GM18502 (cell line): ENCODE results near the gene NAGLU.
A peak's percentile ranks its signal among the peaks of the same experiment; 100 is the strongest.
"Not testable (repeated sequence)": the region's sequence is repeated elsewhere in the genome, so short reads cannot be mapped to it uniquely, and the experiment has no call there.

Experiments used
- ATAC-seq: cut with Tn5 transposase; IDR thresholded peaks from one replicate; pipeline ENCODE4 v1.9.1; 2021; ENCODE audit warnings: mild to moderate bottlenecking; ENCODE audit not compliant: unreplicated experiment, poor library complexity

NAGLU gene

DNA sequence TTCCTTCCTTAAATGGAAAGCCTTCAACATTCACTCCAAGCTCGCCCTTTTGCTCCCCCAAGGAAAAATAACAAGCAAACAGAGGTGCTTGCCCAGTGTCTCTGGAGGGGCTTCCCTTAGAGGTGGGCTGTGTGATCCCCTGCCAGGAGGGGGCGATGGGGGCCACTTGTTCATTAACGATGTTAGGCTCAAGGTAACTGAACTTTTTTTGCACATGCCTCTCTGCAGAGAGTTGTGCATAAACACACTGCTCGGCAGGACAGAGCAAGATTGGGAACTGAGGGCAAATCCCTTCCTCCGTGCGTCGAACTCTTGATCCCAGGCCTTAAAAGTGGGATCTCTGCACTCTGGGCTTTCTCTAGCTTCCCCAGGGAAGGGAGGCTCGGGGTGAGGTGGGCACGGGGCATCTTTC is 15.5 kb upstream of the NAGLU start:
- ATAC-seq: no peak

- ATAC-seq: no peak
Measured at GRCh38 chr17:42521036-42521435, 15.0 kb upstream of the NAGLU start.

GRCh38 chr17:42521666-42522262 is 14.3 kb upstream of the NAGLU start:
- ATAC-seq: no peak

- no peak for ATAC-seq
Measured at GRCh38 chr17:42522263-42522790, 13.7 kb upstream of the NAGLU start.

- ATAC-seq: no peak
Measured at GRCh38 chr17:42522798-42523278, 13.2 kb upstream of the NAGLU start.

DNA sequence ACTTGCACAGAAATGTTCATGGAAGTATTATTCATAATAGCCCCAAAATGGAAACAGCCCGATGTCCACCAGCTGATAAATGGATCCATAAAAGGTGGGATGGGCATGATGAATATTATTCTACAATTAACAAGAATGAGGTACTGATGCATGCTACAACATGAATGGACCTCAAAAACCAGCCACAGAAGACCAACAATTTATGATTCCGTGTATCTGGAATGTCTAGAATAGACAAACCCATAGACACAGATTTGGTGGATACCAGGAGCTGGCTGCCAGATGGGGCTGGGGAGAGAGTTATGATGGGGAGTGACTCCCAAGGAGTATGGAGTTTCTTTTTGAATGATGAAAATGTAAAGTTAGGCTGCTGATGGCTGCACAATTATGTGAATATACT is 10.8 kb upstream of the NAGLU start:
- no peak for ATAC-seq

- no peak for ATAC-seq
Measured at GRCh38 chr17:42526031-42526444, 10.0 kb upstream of the NAGLU start.

DNA sequence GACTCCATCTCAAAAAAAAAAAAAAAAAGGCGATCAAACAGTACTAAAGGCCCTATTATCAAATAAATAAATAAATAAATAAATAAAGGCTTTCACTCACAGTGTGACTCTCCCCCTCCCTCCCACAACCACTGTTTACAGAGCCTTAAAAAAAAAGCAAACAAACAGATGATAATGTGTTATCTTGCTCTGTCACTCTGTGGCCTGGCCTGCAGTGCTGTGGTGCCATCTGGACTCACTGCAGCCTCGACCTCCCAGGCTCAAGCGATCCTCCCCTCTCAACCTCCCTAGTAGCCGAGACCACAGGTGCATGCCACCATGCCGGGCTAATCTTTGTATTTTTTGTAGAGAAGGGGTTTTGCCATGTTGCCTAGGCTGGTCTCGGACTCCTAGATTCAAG is 8.1 kb upstream of the NAGLU start:
- no peak for ATAC-seq

GRCh38 chr17:42529061-42529460 is 7.0 kb upstream of the NAGLU start:
- no peak for ATAC-seq

DNA sequence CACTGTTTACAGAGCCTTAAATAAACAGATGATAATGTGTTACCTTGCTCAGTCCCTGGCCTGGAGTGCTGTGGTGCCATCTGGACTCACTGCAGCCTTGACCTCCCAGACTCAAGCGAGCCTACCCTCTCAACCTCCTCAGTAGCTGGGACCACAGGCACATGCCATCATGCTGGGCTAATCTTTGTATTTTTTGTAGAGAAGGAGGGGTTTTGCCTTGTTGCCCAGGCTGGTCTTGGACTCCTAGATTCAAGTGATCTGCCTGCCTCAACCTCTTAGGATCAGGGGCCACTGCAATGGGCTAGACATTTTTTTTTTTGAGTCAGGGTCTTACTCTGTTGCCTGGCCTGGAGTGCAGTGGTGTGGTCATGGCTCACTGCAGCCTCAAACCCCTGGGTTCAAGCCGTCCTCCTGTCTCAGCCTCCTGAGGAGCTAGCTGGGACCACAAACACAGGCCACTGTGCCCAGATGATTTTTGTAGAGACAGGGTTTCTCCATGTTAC is 5.0 kb upstream of the NAGLU start:
- ATAC-seq: no peak

DNA sequence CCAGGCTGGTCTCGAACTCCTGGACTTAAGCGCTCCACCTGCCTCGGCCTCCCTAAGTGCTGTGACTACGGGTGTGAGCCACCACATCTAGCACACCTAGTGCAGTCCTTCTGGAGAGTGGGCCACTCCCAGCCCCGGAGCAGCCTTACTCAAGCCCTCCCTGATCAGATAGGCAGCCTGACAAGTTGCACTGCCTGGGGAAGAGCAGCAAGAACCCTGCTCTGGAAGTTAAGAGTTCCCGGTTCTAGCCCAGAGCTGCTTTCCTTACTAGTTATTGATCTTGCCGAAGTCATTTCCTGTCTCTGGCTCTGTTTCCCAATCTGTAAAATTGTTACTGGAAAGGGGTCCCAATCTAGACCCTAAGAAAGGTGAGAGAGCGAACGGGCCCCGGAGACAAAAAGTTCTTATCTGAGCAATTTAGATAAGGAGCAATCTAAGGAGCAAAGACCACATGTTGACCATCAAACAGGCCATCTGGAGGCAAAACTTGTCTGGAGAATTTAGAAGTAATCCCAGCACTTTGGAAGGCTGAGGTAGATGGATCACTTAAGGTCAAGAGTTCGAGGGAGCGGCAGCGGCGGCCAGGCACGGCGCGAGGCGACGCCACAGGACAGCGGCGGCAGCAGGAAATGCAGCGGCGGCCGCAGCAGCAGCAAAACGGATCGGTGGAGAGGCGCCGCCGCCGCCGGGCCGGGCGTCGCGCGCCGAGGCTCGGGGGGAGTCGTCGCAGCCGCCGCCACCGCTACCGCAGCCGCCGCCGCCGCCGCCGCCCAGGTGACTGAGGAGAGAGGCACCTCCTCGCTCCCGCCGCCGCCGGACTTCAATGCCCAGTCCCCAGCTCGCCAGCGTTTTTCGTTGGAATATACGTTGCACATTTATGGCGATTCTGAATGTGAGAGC is 4.3 kb upstream of the NAGLU start:
- ATAC-seq: no peak

DNA sequence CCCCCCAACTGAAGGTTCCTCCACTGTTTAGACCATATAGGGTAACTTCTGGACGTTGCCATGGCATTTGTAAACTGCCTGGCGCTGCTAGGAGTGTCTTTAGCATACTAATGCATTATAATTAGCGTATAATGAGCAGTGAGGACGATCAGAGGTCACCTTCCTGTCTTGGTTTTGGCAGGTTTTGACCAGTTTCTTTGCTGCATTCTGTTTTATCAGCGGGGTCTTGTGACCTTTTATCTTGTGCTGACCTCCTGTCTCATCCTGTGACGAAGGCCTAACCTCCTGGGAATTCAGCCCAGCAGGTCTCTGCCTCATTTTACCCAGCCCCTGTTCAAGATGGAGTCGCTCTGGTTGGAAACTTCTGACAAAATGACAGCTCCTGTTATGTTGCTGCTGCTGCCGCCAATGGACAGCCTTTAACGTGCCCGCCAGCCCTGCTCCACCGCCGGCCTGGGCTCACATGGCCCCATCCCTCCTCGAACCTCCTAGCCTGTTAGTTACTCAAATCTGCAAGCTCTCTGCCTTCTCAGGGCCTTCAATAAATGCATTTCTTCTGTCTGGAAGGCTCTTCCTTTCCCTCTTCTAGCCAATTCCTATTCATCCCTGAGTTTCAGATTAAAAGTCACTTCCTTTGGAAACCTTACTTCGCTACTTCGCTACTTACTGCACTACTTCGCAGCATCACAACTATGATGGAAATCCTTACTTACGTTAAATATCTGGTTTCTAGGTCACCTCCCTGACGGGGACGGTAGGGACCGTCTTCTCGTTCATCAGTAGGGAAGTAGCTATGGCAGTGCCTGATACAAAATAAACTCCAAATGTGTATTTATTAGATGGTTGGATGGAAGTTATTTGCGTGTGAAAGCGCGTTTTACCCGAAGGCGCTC is 640 bp upstream of the NAGLU start:
- no peak for ATAC-seq

DNA sequence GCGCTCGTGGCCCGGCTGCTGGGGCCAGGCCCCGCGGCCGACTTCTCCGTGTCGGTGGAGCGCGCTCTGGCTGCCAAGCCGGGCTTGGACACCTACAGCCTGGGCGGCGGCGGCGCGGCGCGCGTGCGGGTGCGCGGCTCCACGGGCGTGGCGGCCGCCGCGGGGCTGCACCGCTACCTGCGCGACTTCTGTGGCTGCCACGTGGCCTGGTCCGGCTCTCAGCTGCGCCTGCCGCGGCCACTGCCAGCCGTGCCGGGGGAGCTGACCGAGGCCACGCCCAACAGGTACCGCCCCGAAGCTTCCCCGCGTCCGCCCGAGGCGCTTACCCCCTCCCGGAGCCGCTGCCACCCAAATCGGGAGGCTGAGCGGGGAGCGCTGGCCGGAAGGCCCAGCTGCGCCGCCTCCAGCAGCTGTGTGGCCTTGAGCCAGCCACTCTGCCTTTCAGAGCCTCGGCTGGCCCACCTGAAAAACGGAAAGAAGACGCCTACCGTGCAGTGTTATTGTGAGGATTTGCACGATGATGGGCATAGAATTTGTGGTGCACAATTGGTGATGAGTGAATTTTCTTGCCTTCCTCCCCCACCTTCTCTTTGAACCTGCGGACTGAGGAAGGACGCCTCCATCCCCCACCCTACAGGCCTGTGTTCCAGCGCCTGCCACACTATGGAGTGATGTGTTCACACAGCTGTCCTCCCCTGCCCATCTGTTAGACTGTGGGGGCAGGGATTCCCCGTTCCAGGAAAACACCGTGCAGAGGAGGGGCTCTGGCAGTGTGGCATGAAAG is 523 bp downstream of the NAGLU start:
- ATAC-seq: peak; percentile 57

DNA sequence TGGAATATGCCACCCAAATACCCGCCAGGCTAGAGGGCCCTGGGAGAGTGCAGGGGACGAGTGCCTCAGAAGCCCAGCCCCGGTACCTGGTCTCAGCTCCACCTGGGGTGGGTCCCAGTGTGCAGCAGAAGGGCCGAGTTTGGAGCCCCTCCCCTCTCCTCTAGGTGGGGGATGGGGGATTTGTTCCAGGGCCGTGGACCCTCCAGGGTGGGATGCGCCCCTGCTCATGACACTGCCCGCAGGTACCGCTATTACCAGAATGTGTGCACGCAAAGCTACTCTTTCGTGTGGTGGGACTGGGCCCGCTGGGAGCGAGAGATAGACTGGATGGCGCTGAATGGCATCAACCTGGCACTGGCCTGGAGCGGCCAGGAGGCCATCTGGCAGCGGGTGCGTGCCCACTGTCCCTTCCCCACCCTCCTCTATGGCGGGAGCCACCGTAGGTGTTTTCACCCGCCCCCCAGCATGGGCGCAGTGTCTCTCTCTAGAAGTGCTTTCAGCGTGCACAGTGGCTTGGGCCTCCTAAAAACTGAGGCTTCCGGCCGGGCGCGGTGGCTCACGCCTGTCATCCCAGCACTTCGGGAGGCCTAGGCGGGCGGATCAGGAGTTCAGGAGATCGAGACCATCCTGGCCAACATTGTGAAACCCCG is 1.2 kb downstream of the NAGLU start:
- no peak for ATAC-seq

DNA sequence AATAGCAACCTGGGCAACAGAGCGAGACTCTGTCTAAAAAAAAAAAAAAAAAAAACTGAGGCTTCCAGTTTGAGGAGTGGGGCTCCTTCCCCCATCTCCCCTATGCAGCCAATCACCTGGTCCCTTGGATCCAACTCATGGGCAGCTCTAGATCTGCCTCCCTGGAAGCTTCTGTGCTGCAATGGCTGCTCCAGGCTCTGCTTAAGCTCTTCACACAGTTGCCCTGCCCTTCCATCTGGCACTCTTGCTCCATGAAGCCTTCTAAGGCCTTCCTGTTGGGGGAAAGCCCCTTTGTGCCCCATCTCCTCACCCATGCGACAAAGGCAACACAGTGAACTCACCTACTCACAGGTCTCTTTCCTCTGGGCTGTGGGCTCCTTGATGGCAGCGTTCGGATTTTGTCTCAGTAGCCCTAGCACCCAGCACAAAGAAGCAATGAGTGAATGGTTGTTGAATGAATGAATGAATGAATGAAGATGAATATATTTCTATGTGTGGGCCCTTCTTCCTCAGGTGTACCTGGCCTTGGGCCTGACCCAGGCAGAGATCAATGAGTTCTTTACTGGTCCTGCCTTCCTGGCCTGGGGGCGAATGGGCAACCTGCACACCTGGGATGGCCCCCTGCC is 1.9 kb downstream of the NAGLU start:
- ATAC-seq: no peak

DNA sequence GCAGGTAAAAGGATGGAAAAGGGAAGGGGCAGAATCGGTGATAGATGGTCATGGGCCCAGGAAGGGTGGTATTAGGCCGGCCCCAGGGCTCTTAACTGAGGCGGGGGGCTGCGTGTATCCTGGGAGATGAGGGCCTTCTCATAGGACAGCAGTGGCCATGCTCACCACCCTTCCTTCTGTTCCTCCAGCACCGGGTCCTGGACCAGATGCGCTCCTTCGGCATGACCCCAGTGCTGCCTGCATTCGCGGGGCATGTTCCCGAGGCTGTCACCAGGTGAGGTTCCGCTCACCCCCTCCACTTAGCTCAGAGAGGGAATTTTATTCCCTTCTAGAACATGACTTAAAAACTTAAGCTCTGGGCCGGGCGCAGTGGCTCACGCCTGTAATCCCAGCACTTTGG is 2.4 kb downstream of the NAGLU start:
- no peak for ATAC-seq

- ATAC-seq: not testable (repeated sequence)
Measured at GRCh38 chr17:42540558-42540957, 4.5 kb downstream of the NAGLU start.

DNA sequence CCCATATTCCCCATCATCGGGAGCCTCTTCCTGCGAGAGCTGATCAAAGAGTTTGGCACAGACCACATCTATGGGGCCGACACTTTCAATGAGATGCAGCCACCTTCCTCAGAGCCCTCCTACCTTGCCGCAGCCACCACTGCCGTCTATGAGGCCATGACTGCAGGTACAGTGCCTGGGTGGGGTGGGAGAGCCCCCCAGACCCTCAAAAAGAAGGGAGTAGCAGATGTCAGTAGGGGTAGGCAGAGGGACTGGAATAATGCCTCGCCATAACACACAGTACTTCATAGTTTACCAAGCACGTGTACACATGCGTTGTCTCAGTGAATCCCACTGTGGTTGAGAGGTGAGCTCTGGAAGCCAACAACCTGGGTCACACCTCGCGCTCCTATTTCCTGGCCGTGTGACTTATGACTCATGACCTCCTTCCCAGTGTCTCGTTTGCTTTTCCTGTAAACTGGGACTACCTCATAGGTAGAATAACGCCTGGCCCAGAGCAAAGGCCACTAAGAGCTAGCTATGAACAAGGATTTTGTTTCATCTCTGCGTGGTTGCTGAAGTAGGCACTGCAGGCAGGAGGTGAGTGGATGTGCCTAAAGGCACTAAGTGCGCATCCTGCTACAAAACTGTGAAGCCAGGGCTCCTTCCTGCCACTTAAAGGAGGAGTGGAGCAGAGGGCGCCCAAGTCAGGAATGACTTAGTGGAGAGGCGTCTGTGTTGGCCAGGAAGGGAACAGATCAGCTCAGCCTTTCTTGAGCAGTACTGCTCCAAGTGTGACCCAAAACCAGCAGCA is 5.2 kb downstream of the NAGLU start:
- no peak for ATAC-seq
